Bronchus fibroblast of lung (primary cell): Measurements from ENCODE around the gene CPVL. TPM values are rescaled to one million over a fixed set of nuclear protein-coding genes. Genes with fewer than 3 reads are reported as not detected.

Source experiments
- total RNA-seq: library from RNA; depleted of rRNA; stranded (reverse); fragments of >200 nt; gene quantifications from 2 replicates; pipeline ENCODE4 v1.2.3, GENCODE V29; 2015

The CPVL gene
- not detected in 2 replicates for total RNA-seq

GRCh38 chr7:29146057-29146706 lies at the start of gene CPVL:
Gene CPVL, minus strand, starts transcription at chr7:29146537. Its CDS starts 25,476 bp downstream, at chr7:29121061.

DNA sequence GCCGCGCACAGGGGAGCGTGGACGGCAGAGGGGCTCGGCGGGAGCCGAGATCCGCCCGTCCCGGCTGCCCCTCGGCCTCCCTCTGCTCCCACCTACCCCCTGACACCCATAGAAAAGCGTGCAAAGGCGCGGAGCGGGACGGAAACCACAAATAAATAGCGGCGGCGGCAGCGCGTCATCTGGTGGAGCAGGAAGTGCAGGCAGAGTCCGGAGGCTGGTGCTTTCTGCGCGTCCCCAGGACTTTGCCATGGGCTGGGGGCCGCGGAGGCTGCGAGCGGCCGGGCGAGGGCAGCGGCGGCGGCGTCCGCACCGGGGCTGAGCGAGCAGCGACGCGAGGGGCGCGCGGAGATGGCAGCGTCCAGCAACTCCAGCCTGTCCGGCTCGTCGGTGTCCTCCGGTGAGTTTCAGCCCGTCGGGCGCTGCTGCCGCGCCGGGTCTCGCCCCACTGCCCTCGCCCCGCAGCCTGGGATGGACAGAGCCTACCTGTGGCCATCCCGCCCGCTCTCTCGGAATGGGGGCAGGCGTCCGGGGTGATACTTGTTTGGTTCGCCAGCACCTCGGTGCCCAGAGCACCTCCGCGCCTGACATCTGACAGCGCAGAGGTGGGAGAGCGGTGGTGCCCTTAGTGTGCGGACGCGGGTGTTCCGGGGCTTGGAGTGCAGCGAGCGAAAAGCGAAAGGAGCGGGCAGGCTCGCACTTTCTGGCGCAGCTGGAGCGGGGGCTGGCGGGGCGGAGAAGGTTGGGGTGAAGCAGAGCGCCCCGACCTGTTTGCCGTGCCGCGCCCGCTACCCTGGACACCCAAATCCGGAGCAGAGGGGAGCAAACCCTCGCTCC lies 48.5 kb upstream of the CPVL start, which contains the start of gene CHN2:
CHN2 (plus strand) TSS at position 182 of the 834 bp plus-strand sequence.

DNA sequence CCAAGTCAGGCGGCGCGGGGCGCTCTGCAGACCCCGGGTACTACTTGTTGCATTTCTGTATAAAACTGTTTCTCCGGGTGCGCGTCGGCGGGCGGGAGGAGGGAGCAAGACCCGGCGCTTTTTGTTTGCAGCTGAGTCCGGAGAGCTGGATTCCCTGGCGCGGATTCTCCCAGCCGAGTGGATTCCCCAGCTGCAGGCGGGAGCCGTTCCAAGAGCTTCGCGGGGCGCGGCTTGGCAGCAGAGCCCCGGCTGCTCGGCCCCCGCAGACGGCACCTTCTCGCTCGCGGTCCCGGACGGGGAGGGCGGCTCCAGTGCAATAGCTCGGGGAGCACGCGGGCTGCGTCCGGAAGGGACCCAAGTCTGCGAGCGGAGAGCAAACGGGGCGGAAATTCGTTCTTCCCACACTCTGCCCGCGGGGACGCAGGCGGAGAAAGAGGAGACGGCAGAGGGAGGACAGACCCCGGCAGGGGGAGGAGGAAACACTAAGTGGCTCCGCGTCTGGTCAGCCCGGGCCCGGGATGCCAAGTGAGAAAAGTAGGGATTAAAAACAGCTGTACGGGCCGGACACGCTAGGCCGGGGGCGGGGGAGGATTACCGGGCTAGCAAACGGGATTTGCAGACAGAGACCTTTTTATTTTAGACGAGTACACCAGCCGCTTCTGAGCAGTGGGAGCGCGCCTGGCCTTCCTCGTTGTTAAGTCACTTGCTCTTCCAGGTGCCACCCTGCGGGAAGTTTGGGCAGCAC lies 187.9 kb downstream of the CPVL start, which contains the start of gene TRIL:
TRIL (minus strand) TSS at position 96 of the 745 bp plus-strand sequence. CDS start 284 bp downstream, outside the sequence.

Other genes with a start within 250 kb of the CPVL start
- 0.45 and 0.84 TPM in 2 replicates for gene TRIL, start 188.2 kb downstream of the CPVL start, total RNA-seq
- gene CHN2, start 48.2 kb upstream of the CPVL start, total RNA-seq = under 0.01 TPM in 1 of 2 replicates, not detected in the other